Fibroblast of villous mesenchyme (primary cell): ENCODE data around the gene DIP2A. TPM values are rescaled to one million over a fixed set of nuclear protein-coding genes. Genes with fewer than 3 reads are reported as not detected.
A peak's percentile ranks its signal among the peaks of the same experiment; 100 is the strongest.

Experiments
- DNase-seq: peaks from one replicate; pipeline ENCODE4 v3.0.0-alpha.2; 2010; ENCODE audit warnings: low read depth
- H3K4me3 ChIP-seq: 2 replicates; pipeline ENCODE4 v1.5.1; 2011; ENCODE audit warnings: low read depth, mild to moderate bottlenecking, low read length
- CTCF ChIP-seq: IDR thresholded peaks from 2 replicates; pipeline ENCODE4 v1.5.1; 2012; ENCODE audit warnings: low read depth, mild to moderate bottlenecking, low read length; ENCODE audit not compliant: insufficient read depth
- total RNA-seq: library from RNA; depleted of rRNA; stranded (reverse); fragments of >200 nt; gene quantifications from 2 replicates; pipeline ENCODE4 v1.2.3, GENCODE V29; 2012

DIP2A gene
- total RNA-seq, 1 donor: 32.0 TPM

DNA sequence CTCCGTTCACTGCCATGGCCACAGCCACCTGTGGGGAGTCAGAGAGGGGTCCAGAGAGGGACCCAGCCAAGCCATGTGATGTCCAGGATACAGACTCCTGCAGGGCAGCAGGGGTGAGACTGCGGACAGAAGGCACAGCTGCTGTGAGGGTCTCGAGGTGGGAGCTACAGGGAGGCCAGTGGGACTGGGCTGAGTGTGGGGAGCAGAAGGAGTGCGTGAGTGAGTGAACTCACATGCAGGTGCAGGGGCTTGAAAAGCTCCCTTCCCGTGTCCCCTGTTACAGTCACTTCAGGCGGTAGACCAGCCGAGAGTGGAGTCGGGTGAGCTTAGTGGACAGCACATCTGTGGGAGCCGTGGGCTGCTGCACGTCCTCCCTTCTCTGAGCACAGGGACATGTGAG lies 103.8 kb downstream of the DIP2A start:
- no peak for TF ChIP-seq CTCF
- no peak overlapping the region for H3K4me3 ChIP-seq
- DNase-seq: no peak

DNA sequence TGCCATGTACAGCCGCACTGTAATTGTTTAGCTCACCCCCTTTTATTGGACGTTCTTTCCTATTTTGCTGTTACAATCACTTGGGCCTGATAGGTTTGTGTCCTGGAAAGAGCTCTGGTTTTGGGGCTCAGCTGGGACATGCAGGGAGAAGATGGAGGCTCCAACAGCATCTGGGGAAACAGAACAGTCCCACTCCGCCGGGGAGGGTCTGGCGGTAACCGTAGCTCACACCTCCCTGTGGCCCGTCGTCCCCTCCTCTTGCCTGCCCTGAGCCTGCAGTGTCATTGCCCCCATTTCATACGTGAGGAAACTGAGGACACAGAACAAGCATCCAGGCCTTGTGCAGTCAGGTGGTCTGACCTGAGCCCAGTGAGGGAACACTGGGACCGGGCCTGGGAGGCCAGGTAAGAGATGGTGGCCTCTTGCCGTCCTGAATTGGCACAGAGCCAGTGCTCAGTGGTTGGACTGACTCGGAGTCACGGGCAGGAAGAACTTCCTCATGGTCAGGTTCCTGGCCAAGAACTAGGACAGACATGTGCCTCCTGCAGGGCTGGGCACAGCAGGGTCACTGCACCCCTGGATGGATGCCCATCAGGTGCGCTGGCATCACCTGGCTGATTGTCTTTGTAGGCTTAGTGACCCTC lies 104.4 kb downstream of the DIP2A start:
- no peak for DNase-seq
- no peak for TF ChIP-seq CTCF
- H3K4me3 ChIP-seq: no peak overlapping the region

GRCh38 chr21:46564391-46564790 lies 105.7 kb downstream of the DIP2A start:
- H3K4me3 ChIP-seq: no peak overlapping the region
- no peak for DNase-seq
- TF ChIP-seq CTCF: no peak

- no peak overlapping the region for H3K4me3 ChIP-seq
- TF ChIP-seq CTCF: no peak
- DNase-seq: no peak
Measured at GRCh38 chr21:46567348-46567747, 108.7 kb downstream of the DIP2A start.

GRCh38 chr21:46568562-46568961 lies 109.9 kb downstream of the DIP2A start:
- no peak for DNase-seq
- no peak for TF ChIP-seq CTCF
- no peak overlapping the region for H3K4me3 ChIP-seq

GRCh38 chr21:46569081-46569480 lies 110.4 kb downstream of the DIP2A start:
- H3K4me3 ChIP-seq: no peak overlapping the region
- peak; percentile 22 for DNase-seq
- no peak for TF ChIP-seq CTCF

DNA sequence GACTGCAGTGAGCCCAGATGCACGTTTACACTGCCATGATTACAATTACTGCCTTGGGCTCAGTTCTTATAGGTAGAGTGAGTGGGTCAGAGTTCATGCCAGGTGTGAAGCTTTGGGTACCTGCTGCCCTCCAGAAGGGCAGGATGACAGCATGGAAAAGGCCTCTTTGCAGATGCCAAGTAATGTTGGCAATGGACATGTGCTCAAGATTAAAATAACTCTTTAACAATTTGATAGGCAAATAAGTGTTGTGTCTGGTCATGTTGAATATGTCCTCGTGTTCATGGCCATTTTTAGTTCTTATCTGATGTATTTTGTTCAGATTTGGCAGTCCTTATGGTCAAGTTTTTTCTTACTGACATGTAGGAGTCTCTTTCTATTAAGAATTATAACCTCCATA lies 111.4 kb downstream of the DIP2A start:
- no peak overlapping the region for H3K4me3 ChIP-seq
- DNase-seq: no peak
- no peak for TF ChIP-seq CTCF
